HG02884 (cell line): ENCODE results near the gene ARRB1.
A peak's percentile ranks its signal among the peaks of the same experiment; 100 is the strongest.
"Not testable (repeated sequence)": the region's sequence is repeated elsewhere in the genome, so short reads cannot be mapped to it uniquely, and the experiment has no call there.

Source experiments
- ATAC-seq: cut with Tn5 transposase; IDR thresholded peaks from one replicate; pipeline ENCODE4 v1.9.1; 2021; ENCODE audit warnings: mild to moderate bottlenecking, moderate library complexity; ENCODE audit not compliant: unreplicated experiment

The ARRB1 gene

DNA sequence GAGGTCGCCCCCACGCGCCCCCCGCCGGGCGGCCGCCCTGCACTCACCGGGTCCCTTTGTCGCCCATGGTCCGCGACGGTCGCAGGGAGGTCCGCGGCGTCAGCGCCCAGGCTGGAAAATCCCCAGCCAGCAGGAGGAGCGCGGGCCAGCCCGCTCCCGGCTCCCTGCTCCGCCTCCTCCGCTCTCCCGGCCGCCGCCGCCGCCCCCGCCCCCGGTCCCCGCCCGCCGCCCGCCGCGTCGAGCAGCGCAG is at the start of gene ARRB1:
ARRB1 (minus strand) TSS at position 121 of the 250 bp plus-strand sequence; CDS start at position 67, 54 bp downstream.
- no peak for ATAC-seq

DNA sequence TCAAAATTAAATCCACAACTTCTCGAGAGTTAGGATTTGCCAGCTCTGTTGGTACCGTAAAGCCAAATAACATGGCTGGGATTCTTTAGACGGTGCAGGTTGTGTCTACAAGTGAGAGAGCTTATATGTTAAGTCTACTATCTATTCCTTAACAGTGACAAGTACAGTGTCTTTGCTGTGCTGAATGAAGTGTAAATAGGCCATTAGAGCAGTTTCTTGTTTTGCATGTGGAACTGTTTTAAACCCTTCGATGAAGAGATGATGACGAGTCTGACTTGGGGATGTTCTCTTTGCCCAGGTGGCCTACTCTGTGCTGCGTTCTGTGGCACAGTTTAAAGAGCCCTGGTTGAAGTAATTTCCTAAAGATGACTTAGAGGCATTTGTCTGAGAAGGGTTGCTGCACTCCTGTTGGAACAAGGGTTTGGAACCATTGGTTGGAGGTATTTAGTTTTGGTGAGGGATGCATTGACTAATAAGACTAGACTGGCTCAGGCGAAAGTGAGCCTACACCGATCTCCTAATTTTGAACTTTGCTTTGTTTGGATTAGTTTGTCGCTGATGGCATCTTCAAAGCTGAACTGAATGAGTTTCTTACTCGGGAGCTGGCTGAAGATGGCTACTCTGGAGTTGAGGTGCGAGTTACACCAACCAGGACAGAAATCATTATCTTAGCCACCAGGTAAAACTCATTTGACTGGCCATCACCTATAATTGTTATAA is 48.8 kb upstream of the ARRB1 start:
- ATAC-seq: no peak

- peak; percentile 89 for ATAC-seq
These were observed 48.1 kb upstream of the ARRB1 start, which contains the start of gene RPS3 for GRCh38 chr11:75399344-75400145. Gene RPS3 (plus strand): TSS chr11:75399518. CDS start chr11:75399548, 30 bp downstream.

DNA sequence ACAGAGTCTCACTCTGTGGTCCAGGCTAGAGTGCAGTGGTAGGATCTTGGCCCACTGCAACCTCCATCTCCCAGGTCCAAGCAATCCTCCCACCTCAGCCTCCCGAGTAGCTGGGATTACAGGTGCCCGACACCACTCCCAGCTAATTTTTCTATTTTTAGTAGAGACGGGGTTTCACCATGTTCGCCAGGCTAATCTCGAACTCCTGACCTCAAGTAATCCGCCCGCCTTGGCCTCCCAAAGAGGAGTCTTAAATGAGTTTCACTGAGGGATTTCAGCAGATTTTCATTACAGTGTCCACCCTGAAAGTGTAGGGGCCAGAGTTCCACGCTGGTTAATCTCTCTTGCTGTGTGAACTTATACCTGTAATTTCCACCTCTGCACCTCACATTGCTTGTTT is 47.4 kb upstream of the ARRB1 start:
- no peak for ATAC-seq

GRCh38 chr11:75394085-75394840 is 42.8 kb upstream of the ARRB1 start:
- no peak for ATAC-seq

DNA sequence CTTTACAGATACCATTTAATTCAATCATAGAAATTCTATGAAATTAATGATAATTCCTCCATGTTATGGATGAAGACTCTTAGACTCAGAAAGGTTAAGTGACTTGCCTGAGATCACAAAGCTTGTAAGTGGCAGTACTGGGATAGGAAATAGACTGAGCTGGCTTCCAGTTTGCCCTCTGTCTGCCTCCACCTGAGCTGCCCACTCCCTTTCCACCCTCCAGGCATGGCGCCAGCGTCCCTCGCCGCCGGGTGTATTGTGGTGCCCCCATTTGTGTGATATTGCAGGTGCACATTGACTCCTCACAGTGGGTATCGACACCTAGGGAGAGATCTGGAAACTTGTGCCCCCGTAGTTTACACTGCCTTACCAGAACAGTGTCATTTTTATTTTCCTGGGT is 38.5 kb upstream of the ARRB1 start:
- ATAC-seq: no peak

- ATAC-seq: no peak
These were observed 37.8 kb upstream of the ARRB1 start for GRCh38 chr11:75389276-75389605.

- no peak for ATAC-seq
These were observed 37.2 kb upstream of the ARRB1 start for GRCh38 chr11:75388386-75389275.

GRCh38 chr11:75387736-75388294 is 36.4 kb upstream of the ARRB1 start:
- ATAC-seq: no peak

- ATAC-seq: no peak
These were observed 35.6 kb upstream of the ARRB1 start for GRCh38 chr11:75386942-75387630.

DNA sequence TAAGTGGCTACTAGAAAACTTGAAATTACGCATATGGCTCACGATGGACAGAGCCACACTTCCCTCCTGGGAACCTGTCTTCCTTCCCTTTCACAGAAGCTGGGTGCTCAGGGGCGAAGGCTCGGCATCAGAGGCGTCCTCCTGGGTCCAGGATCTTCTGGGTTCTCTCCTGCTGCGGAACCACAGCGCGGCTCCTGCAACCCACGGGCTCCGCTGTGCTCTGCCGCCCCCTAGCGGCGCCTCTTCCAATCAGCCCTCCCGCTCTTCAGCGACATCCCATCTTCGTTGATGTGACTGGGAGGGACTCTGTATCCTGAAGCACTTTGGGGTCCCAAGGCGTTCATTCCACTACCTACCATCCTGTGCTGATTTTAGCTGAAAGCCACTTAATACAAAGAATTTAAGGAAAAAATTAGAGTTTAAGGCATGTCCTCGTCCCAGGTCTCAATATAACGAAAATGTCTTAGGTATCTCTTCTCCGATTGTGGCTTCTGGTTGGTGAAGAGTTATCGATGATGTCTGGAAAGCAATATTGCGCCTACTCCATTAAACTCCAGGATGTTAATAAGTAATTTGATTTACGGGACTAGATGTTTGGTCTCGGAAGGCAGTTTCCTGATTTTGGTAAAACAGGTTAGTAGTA is 33.1 kb upstream of the ARRB1 start:
- ATAC-seq: no peak

GRCh38 chr11:75383246-75383645 is 31.8 kb upstream of the ARRB1 start:
- ATAC-seq: no peak

DNA sequence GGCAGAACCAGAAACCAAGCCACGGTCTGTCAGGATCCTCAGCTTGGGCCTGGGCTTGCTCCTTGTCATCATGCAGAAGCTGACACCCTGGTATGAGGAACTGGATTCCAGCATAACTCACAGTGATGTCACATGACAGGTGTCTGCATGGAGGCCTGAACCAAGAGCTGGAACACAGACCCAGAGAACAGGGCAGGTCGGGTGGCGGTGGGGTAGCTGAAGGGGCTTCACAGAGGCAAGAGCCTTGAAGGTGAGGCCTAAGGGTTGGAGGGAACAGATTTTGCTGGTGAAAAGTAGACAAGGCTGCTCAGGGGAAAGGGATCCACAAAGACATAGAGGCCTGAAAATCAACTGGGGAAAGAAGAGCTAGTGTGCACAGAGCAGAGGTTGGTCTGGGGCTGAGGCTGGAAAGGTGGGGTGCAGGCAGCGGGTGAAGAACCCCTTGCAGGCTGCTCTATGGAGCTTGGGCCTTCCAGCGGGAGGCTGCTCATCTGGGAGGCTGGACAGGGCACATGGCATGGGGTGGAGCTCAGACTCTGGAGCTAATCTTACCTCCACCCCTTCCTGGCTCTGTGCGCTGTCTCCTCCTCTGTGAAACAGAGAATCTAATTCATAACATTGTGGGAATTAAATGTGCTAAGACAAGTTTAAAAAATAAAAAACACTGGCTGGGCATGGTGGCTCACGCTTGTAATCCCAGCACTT is 29.4 kb upstream of the ARRB1 start:
- no peak for ATAC-seq

DNA sequence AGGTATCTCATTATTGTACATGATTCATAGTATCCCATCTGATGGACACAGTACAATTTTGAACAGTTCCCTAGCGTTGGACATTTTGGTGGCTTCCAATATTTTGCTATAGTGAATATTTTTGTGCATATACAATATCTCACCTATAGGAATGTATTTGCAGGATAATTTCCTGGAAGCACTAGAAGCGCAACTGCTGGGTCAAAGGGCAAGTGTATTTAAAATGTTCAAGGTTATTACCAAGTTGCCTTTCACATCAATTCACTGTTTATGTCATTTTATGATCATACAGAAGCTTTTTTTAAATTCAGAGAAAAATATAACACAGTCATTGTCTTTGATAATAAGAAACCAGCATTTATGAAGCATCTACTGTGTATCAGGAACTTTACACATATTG is 28.8 kb upstream of the ARRB1 start:
- ATAC-seq: no peak

GRCh38 chr11:75378776-75379175 is 27.3 kb upstream of the ARRB1 start:
- not testable (repeated sequence) for ATAC-seq

DNA sequence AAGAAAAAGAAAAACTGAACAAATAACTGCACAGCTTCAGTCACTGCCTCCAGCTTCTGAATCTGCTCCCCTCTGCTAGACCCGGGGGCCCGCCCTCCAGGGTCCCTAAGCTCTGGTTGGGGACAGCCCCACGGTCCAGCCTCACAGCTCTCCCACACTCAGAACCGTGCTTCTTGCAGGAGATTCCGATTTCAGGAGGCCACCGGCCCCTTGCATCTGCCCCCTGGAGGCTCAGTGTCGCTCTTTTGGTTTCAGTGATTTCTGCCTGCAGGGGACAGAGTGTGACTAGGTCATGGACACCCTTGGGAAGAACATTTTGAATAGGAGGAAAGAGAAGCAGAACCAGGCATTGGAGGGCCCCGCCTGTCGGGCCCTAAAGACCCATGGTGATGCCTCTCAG is 24.7 kb upstream of the ARRB1 start:
- ATAC-seq: no peak

GRCh38 chr11:75375626-75376025 is 24.2 kb upstream of the ARRB1 start:
- no peak for ATAC-seq

GRCh38 chr11:75374646-75375045 is 23.2 kb upstream of the ARRB1 start:
- no peak for ATAC-seq

DNA sequence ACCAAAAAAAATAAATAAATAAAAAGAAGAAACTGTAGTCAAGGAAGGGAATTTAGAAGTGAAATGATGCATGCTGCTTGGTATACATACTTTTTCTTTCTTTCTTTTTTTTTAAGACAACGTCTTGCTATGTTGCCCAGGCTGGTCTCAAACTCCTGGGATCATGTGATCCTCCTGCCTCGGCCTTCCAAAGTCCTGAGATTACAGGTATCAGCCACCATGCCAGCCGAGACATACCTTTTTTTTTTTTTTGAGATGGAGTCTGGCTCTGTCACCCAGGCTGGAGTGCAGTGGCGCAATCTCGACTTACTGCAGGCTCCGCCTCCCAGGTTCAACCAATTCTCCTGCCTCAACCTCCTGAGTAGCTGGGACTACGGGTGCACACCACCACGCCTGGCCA is 21.7 kb upstream of the ARRB1 start:
- no peak for ATAC-seq
